Neuronal stem cell (in vitro differentiated cells): ENCODE data around the gene CILP.
A peak's percentile ranks its signal among the peaks of the same experiment; 100 is the strongest.
"Not testable (repeated sequence)": the region's sequence is repeated elsewhere in the genome, so short reads cannot be mapped to it uniquely, and the experiment has no call there.

ENCODE experiments used
- DNase-seq: peaks from one replicate; pipeline ENCODE4 v3.0.0-alpha.2; 2013; ENCODE audit warnings: low spot score
- H2AFZ ChIP-seq: one replicate; pipeline ENCODE4 v1.6.1; 2013; ENCODE audit warnings: mild to moderate bottlenecking, low read length, inconsistent platforms
- H2AK5ac ChIP-seq: 2 replicates; pipeline ENCODE4 v1.6.1; 2013; ENCODE audit warnings: low read depth, mild to moderate bottlenecking, inconsistent platforms, low read length, moderate library complexity, mixed read lengths
- H2BK120ac ChIP-seq: 2 replicates; pipeline ENCODE4 v1.6.1; 2013; ENCODE audit warnings: low read depth, mild to moderate bottlenecking, inconsistent platforms, low read length, moderate library complexity, mixed read lengths
- H2BK12ac ChIP-seq: one replicate; pipeline ENCODE4 v1.6.1; 2013; ENCODE audit warnings: low read length, inconsistent platforms
- H2BK15ac ChIP-seq: 2 replicates; pipeline ENCODE4 v1.6.1; 2013; ENCODE audit warnings: mild to moderate bottlenecking, low read length, inconsistent platforms, mixed read lengths
- H2BK5ac ChIP-seq: one replicate; pipeline ENCODE4 v1.6.1; 2013; ENCODE audit warnings: inconsistent platforms, mild to moderate bottlenecking, low read length, moderate library complexity
- H3K14ac ChIP-seq: one replicate; pipeline ENCODE4 v1.6.1; 2013; ENCODE audit warnings: low read length, inconsistent platforms
- H3K18ac ChIP-seq: 2 replicates; pipeline ENCODE4 v1.6.1; 2013; ENCODE audit warnings: low read length, inconsistent platforms
- H3K23ac ChIP-seq: 2 replicates; pipeline ENCODE4 v1.6.1; 2013; ENCODE audit warnings: low read depth, mild to moderate bottlenecking, mixed read lengths, low read length, inconsistent platforms; ENCODE audit not compliant: poor library complexity
- H3K27ac ChIP-seq: replicated peaks from 3 replicates; pipeline ENCODE4 v1.5.1; 2013; ENCODE audit warnings: low read length, inconsistent platforms
- H3K27me3 ChIP-seq, 3 experiments: 2 replicates each; pipeline ENCODE4 v1.6.1; 2013; ENCODE audit warnings: low read length in 3 of 3, mild to moderate bottlenecking in 2 of 3, inconsistent platforms in 1 of 3, low read depth in 1 of 3, mixed read lengths in 1 of 3, moderate library complexity in 1 of 3; ENCODE audit not compliant: control insufficient read depth in 3 of 3, insufficient read depth in 3 of 3
- H3K36me3 ChIP-seq, 2 donors: replicated peaks in 1 of 2; 2 replicates each; pipeline ENCODE4 v1.6.1; 2013; ENCODE audit warnings: low read length in 2 of 2; ENCODE audit not compliant: control insufficient read depth in 2 of 2, insufficient read depth in 2 of 2
- H3K4ac ChIP-seq: 2 replicates; pipeline ENCODE4 v1.6.1; 2013; ENCODE audit warnings: inconsistent platforms, mild to moderate bottlenecking, low read length, moderate library complexity
- H3K4me1 ChIP-seq, 2 donors: 1 replicate in 1 of 2; 2 replicates in 1 of 2; pipeline ENCODE4 v1.6.1; 2013; ENCODE audit warnings: low read length in 2 of 2, low read depth in 1 of 2; ENCODE audit not compliant: control insufficient read depth in 2 of 2, insufficient read depth in 1 of 2
- H3K4me2 ChIP-seq: one replicate; pipeline ENCODE4 v1.6.1; 2013; ENCODE audit warnings: mild to moderate bottlenecking, low read length, inconsistent platforms; ENCODE audit not compliant: insufficient read depth, poor library complexity, severe bottlenecking
- H3K4me3 ChIP-seq, 2 donors: 2 replicates each; pipeline ENCODE4 v1.5.1; 2013; ENCODE audit warnings: low read length in 2 of 2, mild to moderate bottlenecking in 2 of 2, inconsistent platforms in 1 of 2, moderate library complexity in 1 of 2
- H3K79me1 ChIP-seq: one replicate; pipeline ENCODE4 v1.6.1; 2013; ENCODE audit warnings: low read depth, mild to moderate bottlenecking, inconsistent platforms, low read length, moderate library complexity
- H3K9ac ChIP-seq: one replicate; pipeline ENCODE4 v1.6.1; 2013; ENCODE audit warnings: mild to moderate bottlenecking, low read depth, low read length, inconsistent platforms; ENCODE audit not compliant: poor library complexity
- H3K9me3 ChIP-seq, 2 donors: replicated peaks in 1 of 2; 2 replicates each; pipeline versions ENCODE3 to v1.6.1; 2013; ENCODE audit warnings: low read length in 2 of 2, mild to moderate bottlenecking in 2 of 2, inconsistent platforms in 1 of 2, low read depth in 1 of 2, mixed read lengths in 1 of 2, moderate library complexity in 1 of 2; ENCODE audit not compliant: control insufficient read depth in 2 of 2, insufficient read depth in 1 of 2
- H4K8ac ChIP-seq: one replicate; pipeline ENCODE4 v1.6.1; 2013; ENCODE audit warnings: low read depth, mild to moderate bottlenecking, inconsistent platforms, low read length, moderate library complexity
- H4K91ac ChIP-seq: one replicate; pipeline ENCODE4 v1.6.1; 2013; ENCODE audit warnings: low read length, low read depth, mild to moderate bottlenecking, inconsistent platforms; ENCODE audit not compliant: poor library complexity
- WGBS, 2 donors: extraction: QIAGEN DNeasy Blood & Tissue Kit; methylation state at CpG; one replicate each; pipeline ENCODE4 v1.1.7; 2013; ENCODE audit warnings: missing lambda C conversion rate in 2 of 2, mixed read lengths in 1 of 2; ENCODE audit not compliant: insufficient read length in 2 of 2, insufficient replicate concordance in 1 of 2; ENCODE audit errors: extremely low coverage in 2 of 2; 5-methylcytosine and 5-hydroxymethylcytosine counted together

The CILP gene

GRCh38 chr15:65188472-65188871 is 22.8 kb downstream of the CILP start:
- not testable (repeated sequence) for DNase-seq, H3K27me3 ChIP-seq, H3K79me1 ChIP-seq, H3K36me3 ChIP-seq, H2BK12ac ChIP-seq, H2AK5ac ChIP-seq, H2BK5ac ChIP-seq, H3K4me2 ChIP-seq, H3K4me1 ChIP-seq, H3K27ac ChIP-seq, H3K4ac ChIP-seq, H4K8ac ChIP-seq, H3K23ac ChIP-seq, H3K14ac ChIP-seq, H2BK120ac ChIP-seq, H3K9me3 ChIP-seq, H3K9ac ChIP-seq, H3K4me3 ChIP-seq, H4K91ac ChIP-seq, H2BK15ac ChIP-seq, H2AFZ ChIP-seq, H3K18ac ChIP-seq
- no CpG with 5 or more reads among the region's 9 CpGs for WGBS, 2 donors

GRCh38 chr15:65184868-65185717 is 26.2 kb downstream of the CILP start, which contains the start of gene CLPX:
Gene CLPX, minus strand, starts transcription at chr15:65185342. Its CDS starts 189 bp downstream, at chr15:65185153.
- H3K27me3 ChIP-seq: no peaks in the 10 kb centered on the region
- no peaks in the 10 kb centered on the region for H3K9me3 ChIP-seq
- peak within 1 kb of the TSS; percentile 97 for H3K9ac ChIP-seq
- peaks cover 0 to 5% of the 10 kb centered on the region in 2 donors for H3K4me1 ChIP-seq
- peaks cover 0 to 21% of the 10 kb centered on the region in 2 donors for H3K36me3 ChIP-seq
- H3K79me1 ChIP-seq: peaks cover 4% of the 10 kb centered on the region
- peak within 1 kb of the TSS; percentile 83 to 90 for H3K4me3 ChIP-seq
- no peak within 1 kb of the TSS for H2BK12ac ChIP-seq
- no CpG with 5 or more reads among the region's 70 CpGs for WGBS, 2 donors
- H3K4me2 ChIP-seq: peak within 1 kb of the TSS; percentile 75
- no peak within 1 kb of the TSS for H3K4ac ChIP-seq
- H3K18ac ChIP-seq: peak within 1 kb of the TSS; percentile 97
- DNase-seq: peak; percentile 83
- peak within 1 kb of the TSS; percentile 76 for H3K27ac ChIP-seq
- H3K23ac ChIP-seq: peak within 1 kb of the TSS; percentile 89
- no peak within 1 kb of the TSS for H4K91ac ChIP-seq
- peak within 1 kb of the TSS; percentile 97 for H2BK5ac ChIP-seq
- H2AK5ac ChIP-seq: peak within 1 kb of the TSS; percentile 73
- H4K8ac ChIP-seq: no peak within 1 kb of the TSS
- peak within 1 kb of the TSS; percentile 78 for H3K14ac ChIP-seq
- peak within 1 kb of the TSS; percentile 93 for H2AFZ ChIP-seq
- H2BK15ac ChIP-seq: peak within 1 kb of the TSS; percentile 78
- H2BK120ac ChIP-seq: no peak within 1 kb of the TSS

GRCh38 chr15:65184305-65184867 is 26.9 kb downstream of the CILP start:
- Histone ChIP-seq H2BK15ac (peak overlapping the region; percentile 6), H3K18ac (peak overlapping the region; percentile 96), H2AFZ (peak overlapping the region; percentile 93), H2BK12ac (no peak overlapping the region), H4K91ac (no peak overlapping the region), H4K8ac (no peak overlapping the region), H3K9me3 (no peaks in the 10 kb centered on the region), H3K27ac (peak overlapping the region; percentile 37), H3K4me1 (peaks cover 0 to 5% of the 10 kb centered on the region in 2 donors), H2BK5ac (peak overlapping the region; percentile 97), H3K79me1 (peaks cover 4% of the 10 kb centered on the region), H3K14ac (peak overlapping the region; percentile 78), H3K4me3 (peak overlapping the region; percentile 83 to 90), H3K4ac (no peak overlapping the region), H2AK5ac (peak overlapping the region; percentile 73), H3K4me2 (peak overlapping the region; percentile 73), H2BK120ac (no peak overlapping the region), H3K27me3 (no peaks in the 10 kb centered on the region), H3K9ac (peak overlapping the region; percentile 97), H3K23ac (peak overlapping the region; percentile 89), H3K36me3 (peaks cover 0 to 28% of the 10 kb centered on the region in 2 donors)
- no CpG with 5 or more reads among the region's 33 CpGs for WGBS, 2 donors
- peak; percentile 42 for DNase-seq

GRCh38 chr15:65183865-65184159 is 27.5 kb downstream of the CILP start:
- H2BK120ac ChIP-seq: no peak overlapping the region
- WGBS, 2 donors: 100% methylated on average over 1 of the region's 4 CpGs; no CpG with 5 or more reads in 1 of the 2 donors
- H2BK15ac ChIP-seq: no peak overlapping the region
- no peak overlapping the region for H4K8ac ChIP-seq
- H3K9ac ChIP-seq: no peak overlapping the region
- H3K14ac ChIP-seq: no peak overlapping the region
- no peaks in the 10 kb centered on the region for H3K9me3 ChIP-seq
- H2AK5ac ChIP-seq: no peak overlapping the region
- no peak overlapping the region for H4K91ac ChIP-seq
- H3K23ac ChIP-seq: no peak overlapping the region
- H3K27ac ChIP-seq: no peak overlapping the region
- no peak overlapping the region for H3K4me2 ChIP-seq
- no peak overlapping the region for H2BK5ac ChIP-seq
- no peak for DNase-seq
- H3K79me1 ChIP-seq: peaks cover 4% of the 10 kb centered on the region
- H3K4ac ChIP-seq: no peak overlapping the region
- peak overlapping the region; percentile 93 for H2AFZ ChIP-seq
- no peaks in the 10 kb centered on the region for H3K27me3 ChIP-seq
- H3K4me3 ChIP-seq: peak overlapping the region in 1 of 2 donors; percentile 90
- H2BK12ac ChIP-seq: no peak overlapping the region
- peaks cover 0 to 34% of the 10 kb centered on the region in 2 donors for H3K36me3 ChIP-seq
- peaks cover 0 to 3% of the 10 kb centered on the region in 2 donors for H3K4me1 ChIP-seq
- H3K18ac ChIP-seq: no peak overlapping the region
